ENCODE measurements around the gene NCOA1.

The NCOA1 gene

DNA sequence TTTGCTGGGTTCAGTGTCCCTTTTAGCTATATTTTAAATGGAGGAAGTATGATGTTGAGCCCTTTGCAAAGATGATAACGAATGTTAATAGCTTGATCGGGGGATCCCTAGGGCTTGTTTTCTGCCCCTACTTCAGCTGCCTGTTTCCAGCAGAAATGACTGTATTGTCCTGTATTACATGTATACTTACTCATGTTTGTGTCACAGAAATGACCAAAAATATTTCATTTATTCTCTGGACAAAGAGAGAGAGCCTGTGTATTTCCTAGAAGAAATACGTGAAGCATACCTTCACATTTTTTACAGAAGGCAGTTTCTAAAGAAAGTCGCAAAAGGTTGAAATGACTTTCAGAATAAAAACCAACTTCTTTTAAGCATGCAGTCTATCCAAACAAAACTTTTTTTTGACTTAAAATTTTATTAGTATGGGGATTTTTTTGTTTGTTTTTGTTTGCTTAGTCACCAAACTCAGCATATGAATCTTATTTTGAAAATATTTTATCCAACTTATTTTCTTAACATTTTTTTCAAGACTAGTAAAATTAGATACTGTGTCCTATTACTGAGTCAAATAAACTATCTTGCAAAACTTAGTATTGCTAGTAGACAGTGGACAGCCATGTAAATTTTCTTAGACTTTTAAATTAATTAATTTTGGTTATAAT, 233.2 kb downstream of the NCOA1 start:
- H2AK5ac ChIP-seq (ENCODE audit: low read depth, low read length), result no peak overlapping the region
- no peak overlapping the region for H4K91ac ChIP-seq (ENCODE audit: low read depth, low read length, poor library complexity)
- no peak overlapping the region for H3K4me3 ChIP-seq (ENCODE audit: low read length in 2 of 2)
- no peak overlapping the region for H3K4me2 ChIP-seq (ENCODE audit: insufficient read depth, low read length, poor library complexity, severe bottlenecking)
- no peak overlapping the region for H2BK12ac ChIP-seq (ENCODE audit: low read length)
- H3K4me1 ChIP-seq (ENCODE audit: control insufficient read depth in 2 of 2, insufficient read depth in 1 of 2, low read depth in 1 of 2, low read length in 2 of 2), result peaks cover 0 to 6% of the 10 kb centered on the region in 2 donors
- H2BK120ac ChIP-seq (ENCODE audit: low read depth, low read length), result no peak overlapping the region
- H3K27me3 ChIP-seq (ENCODE audit: control insufficient read depth in 3 of 3, insufficient read depth in 3 of 3, low read depth in 1 of 3, low read length in 3 of 3), result no peaks in the 10 kb centered on the region
- DNase-seq (ENCODE audit: low spot score), result no peak
- H3K14ac ChIP-seq (ENCODE audit: low read length), result no peak overlapping the region
- no peak overlapping the region for H2BK5ac ChIP-seq (ENCODE audit: low read length)
- H3K79me1 ChIP-seq (ENCODE audit: low read depth, low read length), result no peaks in the 10 kb centered on the region
- no peak overlapping the region for H2BK15ac ChIP-seq (ENCODE audit: low read length)
- H4K8ac ChIP-seq (ENCODE audit: low read depth, low read length), result no peak overlapping the region
- H3K9me3 ChIP-seq (replicated peaks in 1 of 2; ENCODE audit: control insufficient read depth in 2 of 2, insufficient read depth in 1 of 2, low read depth in 1 of 2, low read length in 2 of 2), result no peaks in the 10 kb centered on the region
- H3K23ac ChIP-seq (ENCODE audit: low read depth, low read length, poor library complexity), result no peak overlapping the region
- no peak overlapping the region for H3K18ac ChIP-seq (ENCODE audit: low read length)
- peaks cover 0 to 22% of the 10 kb centered on the region in 2 donors for H3K36me3 ChIP-seq (replicated peaks in 1 of 2; ENCODE audit: control insufficient read depth in 2 of 2, insufficient read depth in 2 of 2, low read length in 2 of 2)
- H3K4ac ChIP-seq (ENCODE audit: low read length), result no peak overlapping the region
- no peak overlapping the region for H3K9ac ChIP-seq (ENCODE audit: low read depth, low read length, poor library complexity)
- no CpG with 5 or more reads among the region's 4 CpGs for WGBS, 2 donors (ENCODE audit: extremely low coverage in 2 of 2, insufficient read length in 2 of 2, insufficient replicate concordance in 1 of 2)
- H2AFZ ChIP-seq (ENCODE audit: low read length), result no peak overlapping the region
- no peak overlapping the region for H3K27ac ChIP-seq (replicated peaks; ENCODE audit: low read length)

DNA sequence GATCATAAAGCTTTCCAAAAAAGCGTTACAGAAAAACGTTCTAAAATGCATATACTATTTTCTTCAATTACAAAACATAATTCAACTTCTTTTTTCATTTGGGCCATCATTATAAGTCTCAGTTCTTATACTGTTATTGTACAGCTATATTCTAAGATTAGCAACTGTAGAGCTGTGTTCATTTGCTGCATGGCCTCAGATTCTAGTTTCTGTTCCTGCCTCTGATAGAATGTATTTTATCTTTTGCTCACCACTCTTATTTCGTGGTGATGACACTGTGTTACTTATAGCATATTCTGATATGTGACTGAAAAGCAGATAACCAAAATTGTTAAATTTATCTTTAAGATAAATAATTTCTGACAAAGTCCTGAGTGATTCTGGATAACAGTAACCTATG, 234.9 kb downstream of the NCOA1 start:
- Histone ChIP-seq H2BK5ac (ENCODE audit: low read length) (no peak overlapping the region), H3K4me1 (ENCODE audit: control insufficient read depth in 2 of 2, insufficient read depth in 1 of 2, low read depth in 1 of 2, low read length in 2 of 2) (peaks cover 0 to 6% of the 10 kb centered on the region in 2 donors), H3K4me2 (ENCODE audit: insufficient read depth, low read length, poor library complexity, severe bottlenecking) (no peak overlapping the region), H2AK5ac (ENCODE audit: low read depth, low read length) (no peak overlapping the region), H3K9me3 (replicated peaks in 1 of 2; ENCODE audit: control insufficient read depth in 2 of 2, insufficient read depth in 1 of 2, low read depth in 1 of 2, low read length in 2 of 2) (no peaks in the 10 kb centered on the region), H3K18ac (ENCODE audit: low read length) (no peak overlapping the region), H3K14ac (ENCODE audit: low read length) (no peak overlapping the region), H3K79me1 (ENCODE audit: low read depth, low read length) (no peaks in the 10 kb centered on the region), H2BK15ac (ENCODE audit: low read length) (no peak overlapping the region), H2BK12ac (ENCODE audit: low read length) (no peak overlapping the region), H3K27ac (replicated peaks; ENCODE audit: low read length) (no peak overlapping the region), H4K91ac (ENCODE audit: low read depth, low read length, poor library complexity) (no peak overlapping the region), H4K8ac (ENCODE audit: low read depth, low read length) (no peak overlapping the region), H3K27me3 (ENCODE audit: control insufficient read depth in 3 of 3, insufficient read depth in 3 of 3, low read depth in 1 of 3, low read length in 3 of 3) (no peaks in the 10 kb centered on the region), H3K23ac (ENCODE audit: low read depth, low read length, poor library complexity) (no peak overlapping the region), H3K9ac (ENCODE audit: low read depth, low read length, poor library complexity) (no peak overlapping the region), H2AFZ (ENCODE audit: low read length) (no peak overlapping the region), H2BK120ac (ENCODE audit: low read depth, low read length) (no peak overlapping the region), H3K4ac (ENCODE audit: low read length) (no peak overlapping the region), H3K36me3 (replicated peaks in 1 of 2; ENCODE audit: control insufficient read depth in 2 of 2, insufficient read depth in 2 of 2, low read length in 2 of 2) (peaks cover 0 to 34% of the 10 kb centered on the region in 2 donors), H3K4me3 (ENCODE audit: low read length in 2 of 2) (no peak overlapping the region)
- DNase-seq (ENCODE audit: low spot score), result no peak
- WGBS, 2 donors (ENCODE audit: extremely low coverage in 2 of 2, insufficient read length in 2 of 2, insufficient replicate concordance in 1 of 2), result 100% methylated on average over 1 of the region's 3 CpGs; no CpG with 5 or more reads in 1 of the 2 donors

DNA sequence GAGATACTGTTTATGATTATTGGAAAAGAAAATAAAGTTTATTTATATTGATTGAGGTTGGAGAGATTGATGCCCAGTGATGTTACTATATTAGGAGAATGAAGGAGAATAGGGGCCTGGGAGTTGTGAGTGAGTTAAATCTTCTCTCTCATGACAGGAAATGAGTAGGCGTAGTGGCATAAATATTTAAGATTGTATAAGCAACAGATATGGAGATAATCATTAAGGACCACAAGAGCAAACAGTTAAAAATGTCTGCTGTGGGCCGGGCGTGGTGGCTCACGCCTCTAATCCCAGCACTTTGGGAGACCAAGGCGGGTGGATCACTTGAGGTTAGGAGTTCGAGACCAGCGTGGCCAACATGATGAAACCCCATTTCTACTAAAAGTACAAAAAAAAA, 239.4 kb downstream of the NCOA1 start:
- H4K8ac ChIP-seq (ENCODE audit: low read depth, low read length), result no peak overlapping the region
- H3K4me3 ChIP-seq (ENCODE audit: low read length in 2 of 2), result no peak overlapping the region
- H2BK120ac ChIP-seq (ENCODE audit: low read depth, low read length), result no peak overlapping the region
- no peak overlapping the region for H3K4ac ChIP-seq (ENCODE audit: low read length)
- H3K18ac ChIP-seq (ENCODE audit: low read length), result no peak overlapping the region
- H3K27ac ChIP-seq (replicated peaks; ENCODE audit: low read length), result no peak overlapping the region
- no peak overlapping the region for H2BK12ac ChIP-seq (ENCODE audit: low read length)
- no peak overlapping the region for H3K23ac ChIP-seq (ENCODE audit: low read depth, low read length, poor library complexity)
- H3K9ac ChIP-seq (ENCODE audit: low read depth, low read length, poor library complexity), result no peak overlapping the region
- no peaks in the 10 kb centered on the region for H3K79me1 ChIP-seq (ENCODE audit: low read depth, low read length)
- H3K27me3 ChIP-seq (ENCODE audit: control insufficient read depth in 3 of 3, insufficient read depth in 3 of 3, low read depth in 1 of 3, low read length in 3 of 3), result no peaks in the 10 kb centered on the region
- peaks cover 0 to 34% of the 10 kb centered on the region in 2 donors for H3K36me3 ChIP-seq (replicated peaks in 1 of 2; ENCODE audit: control insufficient read depth in 2 of 2, insufficient read depth in 2 of 2, low read length in 2 of 2)
- H3K4me2 ChIP-seq (ENCODE audit: insufficient read depth, low read length, poor library complexity, severe bottlenecking), result no peak overlapping the region
- H2BK5ac ChIP-seq (ENCODE audit: low read length), result no peak overlapping the region
- no peaks in the 10 kb centered on the region for H3K9me3 ChIP-seq (replicated peaks in 1 of 2; ENCODE audit: control insufficient read depth in 2 of 2, insufficient read depth in 1 of 2, low read depth in 1 of 2, low read length in 2 of 2)
- no peak overlapping the region for H4K91ac ChIP-seq (ENCODE audit: low read depth, low read length, poor library complexity)
- H2BK15ac ChIP-seq (ENCODE audit: low read length), result no peak overlapping the region
- H2AK5ac ChIP-seq (ENCODE audit: low read depth, low read length), result no peak overlapping the region
- H2AFZ ChIP-seq (ENCODE audit: low read length), result no peak overlapping the region
- H3K14ac ChIP-seq (ENCODE audit: low read length), result no peak overlapping the region
- H3K4me1 ChIP-seq (ENCODE audit: control insufficient read depth in 2 of 2, insufficient read depth in 1 of 2, low read depth in 1 of 2, low read length in 2 of 2), result no peaks in the 10 kb centered on the region
- no CpG with 5 or more reads among the region's 7 CpGs for WGBS, 2 donors (ENCODE audit: extremely low coverage in 2 of 2, insufficient read length in 2 of 2, insufficient replicate concordance in 1 of 2)
- DNase-seq (ENCODE audit: low spot score), result no peak

DNA sequence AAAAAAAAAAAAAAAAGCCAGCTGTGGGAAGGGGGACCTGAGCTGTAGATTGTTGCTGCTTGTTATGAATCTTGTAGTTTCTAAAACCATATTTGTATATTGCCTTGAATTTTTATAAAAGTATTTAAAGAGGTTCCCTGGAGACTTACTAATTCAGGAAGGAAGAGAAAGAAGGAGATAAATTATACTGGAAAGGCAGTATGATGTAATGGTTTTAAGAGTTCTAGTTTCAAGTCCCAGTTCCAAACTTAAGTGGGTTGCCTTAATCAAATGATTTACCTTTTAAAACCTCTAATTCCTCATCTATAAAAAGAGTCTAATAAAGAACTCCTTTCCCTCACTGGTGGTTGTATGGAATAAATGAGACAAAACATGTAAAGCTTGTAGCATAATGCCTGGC, 240.0 kb downstream of the NCOA1 start:
- no peaks in the 10 kb centered on the region for H3K9me3 ChIP-seq (replicated peaks in 1 of 2; ENCODE audit: control insufficient read depth in 2 of 2, insufficient read depth in 1 of 2, low read depth in 1 of 2, low read length in 2 of 2)
- no peak overlapping the region for H4K8ac ChIP-seq (ENCODE audit: low read depth, low read length)
- H3K27me3 ChIP-seq (ENCODE audit: control insufficient read depth in 3 of 3, insufficient read depth in 3 of 3, low read depth in 1 of 3, low read length in 3 of 3), result no peaks in the 10 kb centered on the region
- H3K27ac ChIP-seq (replicated peaks; ENCODE audit: low read length), result no peak overlapping the region
- no peak overlapping the region for H3K4me2 ChIP-seq (ENCODE audit: insufficient read depth, low read length, poor library complexity, severe bottlenecking)
- H2BK120ac ChIP-seq (ENCODE audit: low read depth, low read length), result no peak overlapping the region
- H4K91ac ChIP-seq (ENCODE audit: low read depth, low read length, poor library complexity), result no peak overlapping the region
- H3K4me1 ChIP-seq (ENCODE audit: control insufficient read depth in 2 of 2, insufficient read depth in 1 of 2, low read depth in 1 of 2, low read length in 2 of 2), result no peaks in the 10 kb centered on the region
- no peak overlapping the region for H3K4ac ChIP-seq (ENCODE audit: low read length)
- no peak overlapping the region for H2AFZ ChIP-seq (ENCODE audit: low read length)
- H2AK5ac ChIP-seq (ENCODE audit: low read depth, low read length), result no peak overlapping the region
- H2BK15ac ChIP-seq (ENCODE audit: low read length), result no peak overlapping the region
- H3K23ac ChIP-seq (ENCODE audit: low read depth, low read length, poor library complexity), result no peak overlapping the region
- H3K9ac ChIP-seq (ENCODE audit: low read depth, low read length, poor library complexity), result no peak overlapping the region
- DNase-seq (ENCODE audit: low spot score), result no peak
- H3K4me3 ChIP-seq (ENCODE audit: low read length in 2 of 2), result no peak overlapping the region
- H3K18ac ChIP-seq (ENCODE audit: low read length), result no peak overlapping the region
- no peak overlapping the region for H3K14ac ChIP-seq (ENCODE audit: low read length)
- H3K36me3 ChIP-seq (replicated peaks in 1 of 2; ENCODE audit: control insufficient read depth in 2 of 2, insufficient read depth in 2 of 2, low read length in 2 of 2), result peaks cover 0 to 34% of the 10 kb centered on the region in 2 donors
- no peaks in the 10 kb centered on the region for H3K79me1 ChIP-seq (ENCODE audit: low read depth, low read length)
- no peak overlapping the region for H2BK12ac ChIP-seq (ENCODE audit: low read length)
- H2BK5ac ChIP-seq (ENCODE audit: low read length), result no peak overlapping the region
